Common myeloid progenitor, CD34-positive (primary cell): Measurements from ENCODE around the gene HOXD4.

Source experiments
- CTCF ChIA-PET: fragments of 350-600 bp; sonication (Branson Sonifier 250); formaldehyde crosslinking; loops from one replicate; lab custom pipeline; 2021; ENCODE audit warnings: antibody characterized with exemption; lab: Charles Lee
- POLR2A ChIA-PET: fragments of 350-600 bp; sonication (Branson Sonifier 250); formaldehyde crosslinking; loops from one replicate; lab custom pipeline; 2021; ENCODE audit warnings: antibody characterized with exemption; lab: Charles Lee
- DNase-seq, 3 donors: peaks; one replicate each; pipeline versions ENCODE4 v3.0.0 to v3.0.0-alpha.2; 2013
- H3K27ac ChIP-seq, 2 experiments: 1 replicate in 1 of 2; 2 replicates in 1 of 2; pipeline ENCODE4 v1.7.0; 2013; ENCODE audit warnings: inconsistent platforms in 2 of 2, low read length in 2 of 2, mild to moderate bottlenecking in 2 of 2, low read depth in 1 of 2, moderate library complexity in 1 of 2; ENCODE audit not compliant: severe bottlenecking in 2 of 2, insufficient read depth in 1 of 2, poor library complexity in 1 of 2
- H3K27me3 ChIP-seq, 5 experiments: replicated peaks in 2 of 5; 1 replicate in 3 of 5; 2 replicates in 2 of 5; pipeline versions ENCODE4 v1.6.1 to v1.7.0; 2013; ENCODE audit warnings: low read length in 4 of 5, mild to moderate bottlenecking in 2 of 5, moderate library complexity in 2 of 5, inconsistent platforms in 1 of 5; ENCODE audit not compliant: insufficient read depth in 5 of 5, control insufficient read depth in 4 of 5
- H3K36me3 ChIP-seq, 4 experiments: 1 replicate in 2 of 4; 2 replicates in 2 of 4; pipeline versions ENCODE4 v1.6.1 to v1.7.0; 2013; ENCODE audit warnings: low read length in 3 of 4, control low read depth in 1 of 4, mild to moderate bottlenecking in 1 of 4; ENCODE audit not compliant: control insufficient read depth in 4 of 4, insufficient read depth in 4 of 4
- H3K4me1 ChIP-seq, 4 experiments: 1 replicate in 3 of 4; 2 replicates in 1 of 4; pipeline versions ENCODE4 v1.6.1 to v1.7.1; 2013; ENCODE audit warnings: low read length in 3 of 4, mild to moderate bottlenecking in 3 of 4, control low read depth in 1 of 4, inconsistent platforms in 1 of 4, moderate library complexity in 1 of 4; ENCODE audit not compliant: control insufficient read depth in 4 of 4, insufficient read depth in 4 of 4; ENCODE audit errors: control extremely low read depth in 1 of 4
- H3K4me3 ChIP-seq, 7 experiments: 1 replicate in 4 of 7; 2 replicates in 3 of 7; pipeline versions ENCODE4 v1.5.1 to v1.7.0; 2013; ENCODE audit warnings: mild to moderate bottlenecking in 7 of 7, low read length in 6 of 7, moderate library complexity in 6 of 7, inconsistent platforms in 2 of 7, low read depth in 2 of 7, control low read depth in 1 of 7; ENCODE audit not compliant: insufficient read depth in 4 of 7, control insufficient read depth in 1 of 7; ENCODE audit errors: extremely low read depth in 1 of 7
- H3K9me3 ChIP-seq, 5 experiments: 1 replicate in 4 of 5; 2 replicates in 1 of 5; pipeline versions ENCODE4 v1.6.1 to v1.7.1; 2013; ENCODE audit warnings: low read length in 4 of 5, mild to moderate bottlenecking in 2 of 5, inconsistent platforms in 1 of 5, low read depth in 1 of 5, moderate library complexity in 1 of 5; ENCODE audit not compliant: control insufficient read depth in 4 of 5, insufficient read depth in 2 of 5; ENCODE audit errors: control extremely low read depth in 1 of 5
- WGBS: methylation state at CpG from one replicate; pipeline ENCODE4 v1.1.5; 2013; ENCODE audit not compliant: insufficient coverage; 5-methylcytosine and 5-hydroxymethylcytosine counted together

HOXD4 gene

DNA sequence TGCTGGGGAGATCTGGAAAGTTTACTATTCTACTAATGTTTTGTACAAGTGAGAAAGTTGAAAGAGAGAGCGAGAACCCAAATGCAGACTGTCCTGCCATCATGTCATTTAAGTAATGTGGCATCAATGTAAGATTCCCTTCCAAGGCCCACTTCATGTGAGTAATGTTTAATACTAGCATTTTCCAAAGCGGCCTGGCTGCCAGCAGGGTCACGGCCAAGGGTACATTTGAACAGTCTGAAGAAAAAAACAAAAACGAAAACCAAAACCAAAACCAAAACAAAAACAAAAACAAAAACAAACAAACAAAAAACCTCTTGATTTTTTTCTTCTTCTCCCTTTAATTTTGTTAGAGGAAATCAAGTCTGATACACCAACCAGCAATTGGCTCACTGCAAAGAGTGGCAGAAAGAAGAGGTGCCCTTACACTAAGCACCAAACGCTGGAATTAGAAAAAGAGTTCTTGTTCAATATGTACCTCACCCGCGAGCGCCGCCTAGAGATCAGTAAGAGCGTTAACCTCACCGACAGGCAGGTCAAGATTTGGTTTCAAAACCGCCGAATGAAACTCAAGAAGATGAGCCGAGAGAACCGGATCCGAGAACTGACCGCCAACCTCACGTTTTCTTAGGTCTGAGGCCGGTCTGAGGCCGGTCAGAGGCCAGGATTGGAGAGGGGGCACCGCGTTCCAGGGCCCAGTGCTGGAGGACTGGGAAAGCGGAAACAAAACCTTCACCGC lies 32.6 kb upstream of the HOXD4 start:
- Histone ChIP-seq H3K36me3 (no peaks in the 10 kb centered on the region), H3K27me3 (peaks cover 16 to 100% (median 73%) of the 10 kb centered on the region in 5 experiments), H3K27ac (no peak overlapping the region), H3K9me3 (peaks cover 0 to 12% (median 0%) of the 10 kb centered on the region in 5 experiments), H3K4me1 (peaks cover 0 to 12% (median 10%) of the 10 kb centered on the region in 4 experiments), H3K4me3 (no peak overlapping the region)
- 8% methylated on average over 16 of the region's 24 CpGs for WGBS
- DNase-seq: peak; percentile 63 to 78 (median 77)
- POLR2A ChIA-PET: no interaction called here
- CTCF ChIA-PET: no interaction called here

DNA sequence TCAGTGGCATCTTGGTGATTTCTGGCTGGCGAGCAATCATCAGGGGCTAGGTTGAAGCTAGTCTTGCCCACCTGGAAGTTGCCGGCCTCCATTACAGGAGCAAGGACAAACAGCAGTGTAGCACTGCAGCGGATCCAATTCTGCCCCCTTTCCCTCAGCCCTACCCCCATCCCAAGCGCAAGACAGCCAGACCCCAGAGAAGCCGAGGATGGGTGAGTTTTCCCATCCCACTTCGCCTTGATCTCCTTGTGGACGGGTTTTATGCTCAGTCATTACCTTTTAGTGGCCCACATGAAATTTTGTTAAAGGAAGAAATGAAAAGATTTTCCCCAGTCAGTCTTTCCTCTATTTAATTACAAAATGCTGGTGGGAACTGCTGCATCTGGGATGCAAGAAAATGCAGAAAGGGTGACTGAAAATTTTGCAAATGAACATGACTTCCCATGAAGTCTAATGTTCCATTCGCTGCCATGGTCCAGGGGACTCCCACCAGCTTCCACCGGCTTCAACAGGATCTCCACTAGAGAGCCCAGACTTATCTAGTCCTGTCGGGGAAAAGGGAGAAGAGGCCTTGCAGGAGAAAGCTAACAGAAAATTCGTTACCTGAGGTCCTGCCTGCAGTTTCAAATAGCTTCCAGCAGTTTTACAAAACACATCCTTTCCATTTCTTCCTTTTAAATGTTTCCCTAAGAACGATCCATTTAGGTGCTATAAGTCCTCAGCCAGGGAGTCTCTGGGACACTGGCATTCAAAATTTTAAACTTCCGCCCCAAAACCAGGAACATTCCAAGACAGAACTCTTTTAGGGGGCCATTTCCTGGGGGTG lies 30.8 kb upstream of the HOXD4 start:
- ChIA-PET CTCF (interaction anchor here (0.7 to 5.2 kb wide), 11 partner anchors 7 to 531 kb away, joined by 3 to 26 read pairs (median 5); no protein-coding TSS in a partner anchor), POLR2A (interaction anchor here (0.9 kb wide), 1 partner anchor 9 kb away, joined by 3 read pairs; no protein-coding TSS in a partner anchor)
- Histone ChIP-seq H3K4me3 (no peak overlapping the region), H3K36me3 (no peaks in the 10 kb centered on the region), H3K27ac (no peak overlapping the region), H3K27me3 (peaks cover 12 to 100% (median 72%) of the 10 kb centered on the region in 5 experiments), H3K9me3 (peaks cover 0 to 9% (median 0%) of the 10 kb centered on the region in 5 experiments), H3K4me1 (peaks cover 0 to 12% (median 10%) of the 10 kb centered on the region in 4 experiments)
- no peak for DNase-seq
- WGBS: 11% methylated on average over 7 of the region's 13 CpGs

DNA sequence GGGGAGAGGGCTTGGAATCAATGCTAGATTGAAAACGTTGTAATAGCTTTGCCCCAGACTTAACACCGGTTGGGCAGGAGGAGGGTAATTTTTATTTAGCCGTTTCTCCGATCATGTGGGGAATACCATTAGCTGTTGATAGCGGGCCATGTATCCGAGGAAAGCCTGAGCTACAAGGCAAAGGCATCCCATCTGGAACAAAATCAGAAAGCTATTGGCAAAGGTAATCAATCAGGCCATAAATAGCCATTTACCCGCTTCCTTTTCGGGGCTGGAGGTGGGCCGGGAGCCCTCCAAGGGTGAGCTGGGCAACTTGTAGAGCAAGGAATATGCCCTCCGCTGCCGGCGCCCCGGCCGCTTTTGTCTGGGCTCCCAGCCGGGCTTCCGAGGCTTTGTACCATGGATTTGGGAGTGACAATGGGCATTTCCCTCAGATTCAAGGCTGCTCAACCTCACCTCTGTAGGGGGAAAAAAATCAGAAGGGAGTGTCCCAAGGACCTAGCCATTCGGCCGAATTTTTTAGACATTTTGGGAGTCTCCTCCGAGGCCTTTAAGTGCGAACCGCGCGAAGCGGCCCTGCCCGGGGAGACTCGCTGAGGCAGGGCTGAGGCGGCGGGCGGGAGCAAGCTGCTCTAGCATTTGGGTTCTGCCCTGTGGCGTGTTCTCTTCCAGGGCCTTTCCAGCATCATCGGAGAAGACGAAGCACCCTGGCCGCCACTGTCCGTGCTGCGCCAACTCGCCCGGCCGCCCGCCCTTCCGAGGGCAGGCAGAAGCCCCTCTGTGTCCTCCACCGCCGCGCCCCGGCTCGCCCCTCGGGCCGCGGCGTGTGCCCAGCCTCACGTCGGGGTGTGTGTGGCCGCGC lies 29.9 kb upstream of the HOXD4 start:
- DNase-seq: no peak
- Histone ChIP-seq H3K27me3 (peaks cover 18 to 100% (median 73%) of the 10 kb centered on the region in 5 experiments), H3K9me3 (peaks cover 0 to 9% (median 0%) of the 10 kb centered on the region in 5 experiments), H3K27ac (no peak overlapping the region), H3K4me3 (no peak overlapping the region), H3K4me1 (peaks cover 0 to 12% (median 10%) of the 10 kb centered on the region in 4 experiments), H3K36me3 (no peaks in the 10 kb centered on the region)
- WGBS: 10% methylated on average over 45 of the region's 53 CpGs
- ChIA-PET POLR2A (no interaction called here), CTCF (interaction anchor here (1.0 to 5.2 kb wide), 9 partner anchors 8 to 531 kb away, joined by 3 to 26 read pairs (median 6); no protein-coding TSS in a partner anchor)

DNA sequence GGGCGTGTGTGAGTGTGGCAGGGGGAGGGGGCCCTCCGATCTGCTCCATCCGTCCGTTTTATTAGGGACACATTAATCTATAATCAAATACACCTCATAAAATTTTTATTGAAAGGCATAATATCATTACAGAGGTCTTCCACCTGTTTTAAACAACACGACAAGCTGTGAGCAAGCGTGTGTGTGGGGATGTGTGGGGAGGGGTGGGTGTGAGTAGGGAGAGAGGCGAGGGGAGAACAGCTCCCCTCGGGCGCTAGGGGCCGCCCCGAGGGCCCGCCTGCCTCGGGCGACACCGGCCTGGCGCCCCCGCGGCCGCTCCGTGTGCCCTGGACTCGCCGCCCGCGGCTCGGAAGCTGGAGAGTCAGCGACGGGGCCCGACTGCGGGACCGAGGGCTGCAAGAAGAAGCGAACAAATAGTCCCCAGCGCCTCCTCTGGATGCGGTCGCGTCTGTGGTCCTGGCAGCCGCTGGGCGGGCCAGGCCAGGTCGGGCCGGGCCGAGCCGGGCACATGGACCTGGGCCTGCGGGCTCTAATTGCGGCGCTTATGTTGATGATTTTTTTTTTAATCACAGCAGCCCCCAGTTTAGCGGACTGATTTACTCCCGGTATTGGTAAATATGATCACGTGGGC lies 29.2 kb upstream of the HOXD4 start:
- ChIA-PET CTCF (interaction anchor here (0.6 to 5.2 kb wide), 7 partner anchors 10 to 1412 kb away, joined by 3 to 26 read pairs (median 5); no protein-coding TSS in a partner anchor), POLR2A (no interaction called here)
- Histone ChIP-seq H3K9me3 (peaks cover 0 to 3% (median 0%) of the 10 kb centered on the region in 5 experiments), H3K4me1 (peaks cover 0 to 12% (median 10%) of the 10 kb centered on the region in 4 experiments), H3K27me3 (peaks cover 18 to 99% (median 71%) of the 10 kb centered on the region in 5 experiments), H3K27ac (no peak overlapping the region), H3K36me3 (no peaks in the 10 kb centered on the region), H3K4me3 (peak overlapping the region in 3 of 7 experiments; percentile 19 to 50 (median 45))
- no peak for DNase-seq
- WGBS: 4% methylated on average over 40 of the region's 47 CpGs

DNA sequence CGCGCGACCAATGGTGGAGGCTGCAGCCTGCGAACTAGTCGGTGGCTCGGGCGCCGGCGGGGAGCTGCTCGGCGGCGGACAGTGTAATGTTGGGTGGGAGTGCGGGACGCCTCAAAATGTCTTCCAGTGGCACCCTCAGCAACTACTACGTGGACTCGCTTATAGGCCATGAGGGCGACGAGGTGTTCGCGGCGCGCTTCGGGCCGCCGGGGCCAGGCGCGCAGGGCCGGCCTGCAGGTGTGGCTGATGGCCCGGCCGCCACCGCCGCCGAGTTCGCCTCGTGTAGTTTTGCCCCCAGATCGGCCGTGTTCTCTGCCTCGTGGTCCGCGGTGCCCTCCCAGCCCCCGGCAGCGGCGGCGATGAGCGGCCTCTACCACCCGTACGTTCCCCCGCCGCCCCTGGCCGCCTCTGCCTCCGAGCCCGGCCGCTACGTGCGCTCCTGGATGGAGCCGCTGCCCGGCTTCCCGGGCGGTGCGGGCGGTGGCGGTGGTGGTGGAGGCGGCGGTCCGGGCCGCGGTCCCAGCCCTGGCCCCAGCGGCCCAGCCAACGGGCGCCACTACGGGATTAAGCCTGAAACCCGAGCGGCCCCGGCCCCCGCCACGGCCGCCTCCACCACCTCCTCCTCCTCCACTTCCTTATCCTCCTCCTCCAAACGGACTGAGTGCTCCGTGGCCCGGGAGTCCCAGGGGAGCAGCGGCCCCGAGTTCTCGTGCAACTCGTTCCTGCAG lies 28.5 kb upstream of the HOXD4 start, which contains the start of gene HOXD9:
Gene HOXD9, plus strand, starts transcription at position 37 of the 728 bp plus-strand sequence. Its CDS starts 50 bp downstream, at position 87.
- 1% methylated on average over 61 of the region's 84 CpGs for WGBS
- DNase-seq: peak in 1 of 3 donors; percentile 60
- no peaks in the 10 kb centered on the region for H3K9me3 ChIP-seq
- peaks cover 20 to 99% (median 73%) of the 10 kb centered on the region in 5 experiments for H3K27me3 ChIP-seq
- H3K27ac ChIP-seq: no peak within 1 kb of the TSS
- peak within 1 kb of the TSS in 3 of 7 experiments; percentile 19 to 50 (median 45) for H3K4me3 ChIP-seq
- CTCF ChIA-PET: interaction anchor here (0.6 to 5.2 kb wide), 6 partner anchors 10 to 1411 kb away, joined by 3 to 26 read pairs (median 6); no protein-coding TSS in a partner anchor
- POLR2A ChIA-PET: no interaction called here
- peaks cover 0 to 12% (median 10%) of the 10 kb centered on the region in 4 experiments for H3K4me1 ChIP-seq
- H3K36me3 ChIP-seq: no peaks in the 10 kb centered on the region
